Peyer's patch (tissue), 4 donors: ENCODE measurements around the gene ITGB2.

Experiments
- CTCF ChIP-seq, 6 experiments: fragments of 450-650 bp in 4 of 6; fragments of 200-600 bp in 2 of 6; sonication (generic) in 1 of 6; IDR thresholded peaks; one replicate each; pipeline ENCODE4 v1.5.1; 2017 to 2019; ENCODE audit warnings: antibody characterized with exemption in 6 of 6, mild to moderate bottlenecking in 3 of 6, moderate library complexity in 1 of 6
- POLR2A ChIP-seq, 2 donors: fragments of 450-650 bp; IDR thresholded peaks; one replicate each; pipeline ENCODE4 v1.5.1; 2017; ENCODE audit warnings: antibody characterized with exemption in 2 of 2, mild to moderate bottlenecking in 2 of 2, moderate library complexity in 2 of 2

- TF ChIP-seq POLR2A (IDR thresholded peaks at IDR 0.05) (no peak), CTCF (IDR thresholded peaks at IDR 0.05) (no peak)
These were observed 13.2 kb upstream of the ITGB2 start for GRCh38 chr21:44933918-44934260.
